ENCODE data around the gene FAM50B. TPM values are rescaled to one million over a fixed set of nuclear protein-coding genes. Genes with fewer than 3 reads are reported as not detected.

FAM50B gene
- total RNA-seq, 1 experiment from 2014 or later = 3.3 TPM

GRCh38 chr6:3856576-3856975 lies 7.4 kb downstream of the FAM50B start:
- Histone ChIP-seq H2BK5ac (ENCODE audit: insufficient read length, low read length) (no peak overlapping the region), H3K23me2 (ENCODE audit: insufficient read length, low read depth, low read length, poor library complexity, severe bottlenecking) (no peaks in the 10 kb centered on the region), H3K4me2 (ENCODE audit: insufficient read depth, insufficient read length, low read length) (no peak overlapping the region), H3K27me3 (ENCODE audit: insufficient read depth, low read length) (no peaks in the 10 kb centered on the region), H3K14ac (ENCODE audit: insufficient read depth, low read length) (no peak overlapping the region), H3K79me1 (ENCODE audit: insufficient read depth, low read depth, low read length, poor library complexity, severe bottlenecking) (no peaks in the 10 kb centered on the region), H3K9me3 (ENCODE audit: control insufficient read depth, low read depth, low read length) (no peaks in the 10 kb centered on the region), H3K23ac (ENCODE audit: insufficient read length, low read depth, low read length) (no peak overlapping the region), H4K91ac (ENCODE audit: insufficient read length, low read depth, low read length) (no peak overlapping the region), H4K8ac (replicated peaks; ENCODE audit: insufficient read length, low read depth, low read length) (no peak overlapping the region), H4K20me1 (ENCODE audit: control insufficient read depth, insufficient read depth, insufficient read length) (no peaks in the 10 kb centered on the region), H4K5ac (ENCODE audit: insufficient read length, low read depth, low read length) (no peak overlapping the region), H3K56ac (ENCODE audit: insufficient read length, low read depth, low read length) (no peak overlapping the region), H2BK20ac (ENCODE audit: low read depth, low read length, poor library complexity, severe bottlenecking) (no peak overlapping the region), H3K9ac (ENCODE audit: extremely low read depth, insufficient read length, low read length) (no peak overlapping the region), H3K79me2 (ENCODE audit: insufficient read depth, low read length) (no peaks in the 10 kb centered on the region), H2AFZ (ENCODE audit: low read length) (no peak overlapping the region), H3T11ph (ENCODE audit: low read length) (no peak overlapping the region), H2AK5ac (ENCODE audit: insufficient read length, low read length) (no peak overlapping the region), H3K4ac (ENCODE audit: low read depth, low read length) (no peak overlapping the region), H3K18ac (ENCODE audit: insufficient read length, low read depth, low read length) (no peak overlapping the region), H2BK15ac (ENCODE audit: low read depth, low read length) (no peak overlapping the region), H3K27ac (ENCODE audit: insufficient read length, low read depth, low read length) (no peak overlapping the region), H2BK12ac (ENCODE audit: insufficient read length, low read depth, low read length) (no peak overlapping the region), H3K4me1 (ENCODE audit: insufficient read depth, low read length) (no peaks in the 10 kb centered on the region), H2BK120ac (ENCODE audit: low read depth, low read length, poor library complexity, severe bottlenecking) (no peak overlapping the region)
- Mint-ChIP-seq H3K27ac (no peak overlapping the region), H3K4me1 (peaks cover 3% of the 10 kb centered on the region in 2 experiments; a peak in 2 of 4 replicates), H3K9me3 (no peaks in the 10 kb centered on the region), H3K36me3 (ENCODE audit: insufficient read depth in 1 of 3, low read depth in 3 of 3) (no peaks in the 10 kb centered on the region), H3K27me3 (ENCODE audit: low read depth) (peaks cover 6% of the 10 kb centered on the region), H3K4me3 (no peak overlapping the region)
- no CpG with 5 or more reads among the region's 6 CpGs for WGBS (ENCODE audit: extremely low coverage, insufficient read length, low lambda C conversion rate)
- TF ChIP-seq, protein P1, sequence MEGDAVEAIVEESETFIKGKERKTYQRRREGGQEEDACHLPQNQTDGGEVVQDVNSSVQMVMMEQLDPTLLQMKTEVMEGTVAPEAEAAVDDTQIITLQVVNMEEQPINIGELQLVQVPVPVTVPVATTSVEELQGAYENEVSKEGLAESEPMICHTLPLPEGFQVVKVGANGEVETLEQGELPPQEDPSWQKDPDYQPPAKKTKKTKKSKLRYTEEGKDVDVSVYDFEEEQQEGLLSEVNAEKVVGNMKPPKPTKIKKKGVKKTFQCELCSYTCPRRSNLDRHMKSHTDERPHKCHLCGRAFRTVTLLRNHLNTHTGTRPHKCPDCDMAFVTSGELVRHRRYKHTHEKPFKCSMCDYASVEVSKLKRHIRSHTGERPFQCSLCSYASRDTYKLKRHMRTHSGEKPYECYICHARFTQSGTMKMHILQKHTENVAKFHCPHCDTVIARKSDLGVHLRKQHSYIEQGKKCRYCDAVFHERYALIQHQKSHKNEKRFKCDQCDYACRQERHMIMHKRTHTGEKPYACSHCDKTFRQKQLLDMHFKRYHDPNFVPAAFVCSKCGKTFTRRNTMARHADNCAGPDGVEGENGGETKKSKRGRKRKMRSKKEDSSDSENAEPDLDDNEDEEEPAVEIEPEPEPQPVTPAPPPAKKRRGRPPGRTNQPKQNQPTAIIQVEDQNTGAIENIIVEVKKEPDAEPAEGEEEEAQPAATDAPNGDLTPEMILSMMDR (conservative IDR thresholded peaks at IDR 0.05) = no peak
- no peak for DNase-seq
